Measurements from ENCODE around the gene GPR161. TPM values are rescaled to one million over a fixed set of nuclear protein-coding genes. Genes with fewer than 3 reads are reported as not detected.
"Not testable (repeated sequence)": the region's sequence is repeated elsewhere in the genome, so short reads cannot be mapped to it uniquely, and the experiment has no call there.

Gene GPR161, protein sequence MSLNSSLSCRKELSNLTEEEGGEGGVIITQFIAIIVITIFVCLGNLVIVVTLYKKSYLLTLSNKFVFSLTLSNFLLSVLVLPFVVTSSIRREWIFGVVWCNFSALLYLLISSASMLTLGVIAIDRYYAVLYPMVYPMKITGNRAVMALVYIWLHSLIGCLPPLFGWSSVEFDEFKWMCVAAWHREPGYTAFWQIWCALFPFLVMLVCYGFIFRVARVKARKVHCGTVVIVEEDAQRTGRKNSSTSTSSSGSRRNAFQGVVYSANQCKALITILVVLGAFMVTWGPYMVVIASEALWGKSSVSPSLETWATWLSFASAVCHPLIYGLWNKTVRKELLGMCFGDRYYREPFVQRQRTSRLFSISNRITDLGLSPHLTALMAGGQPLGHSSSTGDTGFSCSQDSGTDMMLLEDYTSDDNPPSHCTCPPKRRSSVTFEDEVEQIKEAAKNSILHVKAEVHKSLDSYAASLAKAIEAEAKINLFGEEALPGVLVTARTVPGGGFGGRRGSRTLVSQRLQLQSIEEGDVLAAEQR
- total RNA-seq (2021; ENCODE audit: unreplicated experiment) (13.7 TPM), Bru-seq, nascent RNA (percentile 47 among the genes with signal in this experiment), BruChase-seq, experiment 1, labeled RNA remaining after a 6-hour chase (percentile 55 among the genes with signal in this experiment), BruChase-seq, experiment 2, labeled RNA remaining after a 2-hour chase (percentile 59 among the genes with signal in this experiment)
- polyA plus RNA-seq (2012): 10.9 and 12.1 TPM in 2 replicates
- long read RNA-seq, partial matches to known transcripts: 11 of 52 reads
- long read RNA-seq, other reads (novel, unspliced or antisense): 41 of 52 reads

GRCh38 chr1:168136709-168137514, at the start of gene GPR161:
GPR161 (minus strand) TSS chr1:168136930; CDS start chr1:168104850, 32,080 bp downstream.
- no TSS peak for BruUV-seq (replicated peaks)
- CTCF ChIA-PET: no interaction called here
- DNase-seq (ENCODE audit: low read depth, low spot score) (no peak), ATAC-seq (peak; percentile 68)
- Histone ChIP-seq H3K79me2 (ENCODE audit: insufficient read depth, low read length) (no peaks in the 10 kb centered on the region; the same call in 1 of the 2 replicates), H3K4me2 (ENCODE audit: low read length) (peak within 1 kb of the TSS; percentile 89), H3K4me3 (replicated peaks in 1 of 2; ENCODE audit: low read depth in 1 of 2, low read length in 2 of 2) (peak within 1 kb of the TSS; percentile 61 to 66), H3K4me1 (ENCODE audit: control insufficient read depth in 1 of 2, insufficient read depth in 2 of 2, low read length in 2 of 2) (peaks cover 11 to 26% of the 10 kb centered on the region in 2 experiments; a peak in 3 of 4 replicates), H3K27me3 (ENCODE audit: insufficient read depth, low read length) (no peaks in the 10 kb centered on the region), H3K9me3 (ENCODE audit: control insufficient read depth in 1 of 2, insufficient read depth in 1 of 2, low read depth in 1 of 2, low read length in 2 of 2) (no peaks in the 10 kb centered on the region), H3K9ac (ENCODE audit: low read length) (peak within 1 kb of the TSS; percentile 62), H2AFZ (ENCODE audit: low read depth, low read length, poor library complexity, severe bottlenecking) (peak within 1 kb of the TSS; percentile 91), H3K36me3 (ENCODE audit: control insufficient read depth in 1 of 2, insufficient read depth in 2 of 2, low read length in 2 of 2) (no peaks in the 10 kb centered on the region), H3K9me2 (ENCODE audit: insufficient read depth) (no peaks in the 10 kb centered on the region), H4K20me1 (ENCODE audit: insufficient read depth) (no peaks in the 10 kb centered on the region), H3K27ac (ENCODE audit: low read depth, low read length) (peak within 1 kb of the TSS; percentile 63; the same call in 1 of the 2 replicates)
- TF ChIP-seq YY1 (IDR thresholded peaks at IDR 0.05; ENCODE audit: extremely low read depth, insufficient replicate concordance, low read depth, low read length) (no peak), TCF7L2 (IDR thresholded peaks at IDR 0.05; ENCODE audit: borderline replicate concordance, extremely low read depth, insufficient read depth, insufficient read length) (peak; percentile 65), ZFX (IDR thresholded peaks at IDR 0.05) (peak; percentile 69), ZBTB33 (IDR thresholded peaks at IDR 0.05; ENCODE audit: extremely low read depth, insufficient replicate concordance, low read length) (no peak), EZH2phosphoT487 (IDR thresholded peaks at IDR 0.05; ENCODE audit: borderline replicate concordance) (no peak)
- intact Hi-C loops (cut with micrococcal nuclease): loop anchor here (1.0 kb wide), 1 partner anchor 8 kb away; no protein-coding TSS in a partner anchor
- RAD21 ChIA-PET (ENCODE audit: low non-redundant PET in 1 of 2, low total read pairs in 2 of 2, uncharacterized antibody in 2 of 2, unreplicated experiment in 2 of 2): no interaction called here
- POLR2A ChIA-PET: interaction anchor here (0.6 kb wide), 1 partner anchor 803 kb away, joined by 5 read pairs; no protein-coding TSS in a partner anchor

DNA sequence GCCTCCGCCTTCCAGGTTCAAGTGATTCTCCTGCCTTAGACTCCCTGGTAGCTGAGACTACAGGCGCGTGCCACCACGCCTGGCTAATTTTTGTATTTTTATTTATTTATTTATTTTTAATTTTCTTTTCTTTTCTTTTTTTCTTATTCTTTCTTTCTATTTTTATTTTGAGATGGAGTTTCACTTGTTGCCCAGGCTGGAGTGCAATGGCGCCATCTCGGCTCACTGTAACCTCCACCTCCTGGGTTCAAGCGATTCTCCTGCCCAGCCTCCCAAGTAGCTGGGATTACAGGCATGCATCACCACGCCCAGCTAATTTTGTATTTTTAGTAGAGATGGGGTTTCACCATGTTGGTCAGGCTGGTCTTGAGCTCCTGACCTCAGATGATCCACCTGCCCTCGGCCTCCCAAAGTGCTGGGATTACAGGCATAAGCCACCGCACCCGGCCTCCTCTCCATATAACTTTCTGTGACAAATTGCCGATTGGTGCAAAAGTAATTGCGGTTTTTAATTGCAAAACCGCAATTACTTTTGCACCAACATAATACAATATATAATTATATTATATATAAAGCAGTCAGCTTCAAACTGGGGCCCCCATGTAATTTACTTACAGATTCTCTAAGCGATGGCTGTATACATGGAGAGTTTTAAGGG, 44.5 kb upstream of the GPR161 start:
- H3K27me3 ChIP-seq (ENCODE audit: insufficient read depth, low read length); H3K9me3 ChIP-seq (ENCODE audit: control insufficient read depth in 1 of 2, insufficient read depth in 1 of 2, low read depth in 1 of 2, low read length in 2 of 2); BruUV-seq (replicated peaks); H3K9me2 ChIP-seq (ENCODE audit: insufficient read depth); H3K36me3 ChIP-seq (ENCODE audit: control insufficient read depth in 1 of 2, insufficient read depth in 2 of 2, low read length in 2 of 2); intact Hi-C loops (cut with micrococcal nuclease); H2AFZ ChIP-seq (ENCODE audit: low read depth, low read length, poor library complexity, severe bottlenecking); H3K4me3 ChIP-seq (replicated peaks in 1 of 2; ENCODE audit: low read depth in 1 of 2, low read length in 2 of 2); ATAC-seq; H4K20me1 ChIP-seq (ENCODE audit: insufficient read depth); POLR2A ChIA-PET; CTCF ChIA-PET; DNase-seq (ENCODE audit: low read depth, low spot score); H3K9ac ChIP-seq (ENCODE audit: low read length): not testable (repeated sequence)
- 0 out of 2 replicates have a peak overlapping the region, but pooled peaks have one; percentile 12 for H3K27ac ChIP-seq (ENCODE audit: low read depth, low read length)
- peaks cover 18 to 28% of the 10 kb centered on the region in 2 experiments for H3K4me1 ChIP-seq (ENCODE audit: control insufficient read depth in 1 of 2, insufficient read depth in 2 of 2, low read length in 2 of 2)
- H3K4me2 ChIP-seq (ENCODE audit: low read length): peak overlapping the region; percentile 40
- H3K79me2 ChIP-seq (ENCODE audit: insufficient read depth, low read length): peaks cover 59% of the 10 kb centered on the region
- RAD21 ChIA-PET (ENCODE audit: low non-redundant PET in 1 of 2, low total read pairs in 2 of 2, uncharacterized antibody in 2 of 2, unreplicated experiment in 2 of 2): interaction anchor here in 1 of 2 experiments (0.7 kb wide), 1 partner anchor 961 kb away, joined by 5 read pairs; no protein-coding TSS in a partner anchor
